HepG2 (cell line): ENCODE results near the gene MRPL9. TPM values are rescaled to one million over a fixed set of nuclear protein-coding genes. Genes with fewer than 3 reads are reported as not detected.

Experiments
- FOXA1 ChIP-seq, 2 experiments: fragments of 450-650 bp in 1 of 2; sonication (generic) in 1 of 2; formaldehyde crosslinking in 1 of 2; IDR thresholded peaks; 2 replicates each; pipeline versions ENCODE4 v1.4.0 to v1.6.1; 2016 to 2020; ENCODE audit warnings: missing genetic modification reagents in 1 of 2
- GFI1 ChIP-seq: sonication (generic); formaldehyde crosslinking; IDR thresholded peaks from 2 replicates; pipeline ENCODE4 v1.5.0; 2020; ENCODE audit warnings: missing genetic modification reagents, mild to moderate bottlenecking, borderline replicate concordance
- GLI4 ChIP-seq: sonication (generic); formaldehyde crosslinking; IDR thresholded peaks from 2 replicates; pipeline ENCODE4 v1.5.1; 2020; ENCODE audit warnings: missing genetic modification reagents, mild to moderate bottlenecking, moderate library complexity, borderline replicate concordance
- IRX3 ChIP-seq: sonication (generic); formaldehyde crosslinking; IDR thresholded peaks from 2 replicates; pipeline ENCODE4 v1.8.1; 2023; ENCODE audit warnings: mild to moderate bottlenecking, low read depth, missing genetic modification reagents, borderline replicate concordance
- JUNB ChIP-seq: sonication (generic); formaldehyde crosslinking; IDR thresholded peaks from 2 replicates; pipeline ENCODE4 v1.8.0; 2022; ENCODE audit warnings: missing genetic modification reagents, mild to moderate bottlenecking, borderline replicate concordance
- MAZ ChIP-seq, 2 experiments: sonication (generic) in 1 of 2; formaldehyde crosslinking in 1 of 2; IDR thresholded peaks; 2 replicates each; pipeline versions ENCODE4 v1.5.0 to v1.6.1; 2012 to 2020; ENCODE audit warnings: low read depth in 2 of 2, mild to moderate bottlenecking in 2 of 2, borderline replicate concordance in 1 of 2, improper control_type of control experiment in 1 of 2, low read length in 1 of 2, missing genetic modification reagents in 1 of 2, moderate library complexity in 1 of 2
- MYNN ChIP-seq: sonication (generic); formaldehyde crosslinking; IDR thresholded peaks from 2 replicates; pipeline ENCODE4 v1.4.0; 2020; ENCODE audit warnings: mild to moderate bottlenecking, low read depth, missing genetic modification reagents
- NAIF1 ChIP-seq: sonication (generic); formaldehyde crosslinking; IDR thresholded peaks from 2 replicates; pipeline ENCODE4 v1.5.0; 2020; ENCODE audit warnings: mild to moderate bottlenecking, missing genetic modification reagents, borderline replicate concordance
- NFIC ChIP-seq: IDR thresholded peaks from 2 replicates; pipeline ENCODE4 v1.6.1; 2012; ENCODE audit warnings: mild to moderate bottlenecking, low read length, inconsistent platforms
- PBX3 ChIP-seq: sonication (generic); formaldehyde crosslinking; IDR thresholded peaks from 2 replicates; pipeline ENCODE4 v1.8.1; 2023; ENCODE audit warnings: missing genetic modification reagents, inconsistent platforms, borderline replicate concordance
- REST ChIP-seq, 2 experiments: IDR thresholded peaks; 2 replicates each; pipeline ENCODE4 v1.6.1; 2011 to 2012; ENCODE audit warnings: low read length in 2 of 2, borderline replicate concordance in 1 of 2, low read depth in 1 of 2, mild to moderate bottlenecking in 1 of 2, moderate library complexity in 1 of 2
- SIX4 ChIP-seq: sonication (generic); formaldehyde crosslinking; IDR thresholded peaks from 2 replicates; pipeline ENCODE4 v1.4.0; 2020; ENCODE audit warnings: missing genetic modification reagents
- ZNF326 ChIP-seq: sonication (generic); formaldehyde crosslinking; IDR thresholded peaks from 2 replicates; pipeline ENCODE4 v1.4.0; 2020; ENCODE audit warnings: missing genetic modification reagents, borderline replicate concordance
- ZNF607 ChIP-seq: sonication (generic); formaldehyde crosslinking; IDR thresholded peaks from 2 replicates; pipeline ENCODE4 v1.5.1; 2020; ENCODE audit warnings: missing genetic modification reagents, mild to moderate bottlenecking, borderline replicate concordance
- ZNF776 ChIP-seq: sonication (generic); formaldehyde crosslinking; IDR thresholded peaks from 2 replicates; pipeline ENCODE4 v1.4.0; 2020; ENCODE audit warnings: mild to moderate bottlenecking, missing genetic modification reagents
- ZSCAN5A ChIP-seq: sonication (generic); formaldehyde crosslinking; IDR thresholded peaks from 2 replicates; pipeline ENCODE4 v1.8.0; 2022; ENCODE audit warnings: mild to moderate bottlenecking, missing genetic modification reagents, borderline replicate concordance
- polyA plus RNA-seq, 8 experiments: library from polyadenylated mRNA; depleted of rRNA in 3 of 8; stranded (reverse) in 7 of 8; unstranded in 1 of 8; fragments of >200 nt; fragmentation: Illumina TruSeq in 4 of 8; extraction: Trizol in 4 of 8; gene quantifications; 2 replicates each; pipeline versions ENCODE4 v1.2.1 to v1.2.3, GENCODE V29; 2011 to 2016; ENCODE audit warnings: low read depth in 4 of 8, missing spikeins in 1 of 8, mixed read lengths in 1 of 8; ENCODE audit not compliant: insufficient read depth in 1 of 8
- total RNA-seq, 5 experiments: library from RNA; depleted of rRNA; stranded (reverse); fragments of >200 nt; fragmentation: Illumina TruSeq; extraction: Trizol; gene quantifications; 2 replicates each; pipeline ENCODE4 v1.2.3, GENCODE V29; 2016; ENCODE audit warnings: low read depth in 1 of 5

The MRPL9 gene
- total and polyA plus RNA-seq, 2 of the 13 experiments (the other 11 are each of a cell fraction or from before 2014, with no cell fraction given): 72.1 to 107 TPM

GRCh38 chr1:151790071-151790939 lies 27.0 kb upstream of the MRPL9 start, which contains the start of gene TDRKH (continued):
- TF ChIP-seq PBX3 (peak; percentile 93; the same call in 1 of the 2 replicates), IRX3 (CRISPR knock-in tag) (peak; percentile 55; the same call in 1 of the 2 replicates), MYNN (CRISPR knock-in tag) (no peak), ZNF607 (peak; percentile 87), NAIF1 (CRISPR knock-in tag) (no peak), NFIC (no peak), GLI4 (CRISPR knock-in tag) (no peak), JUNB (peak; percentile 68), MAZ (IDR thresholded peaks at IDR 0.05; ENCODE audit: borderline replicate concordance, low read depth, low read length) (no peak), MAZ (CRISPR knock-in tag; IDR thresholded peaks at IDR 0.05; ENCODE audit: low read depth) (peak; percentile 94), GFI1 (CRISPR knock-in tag) (peak; percentile 78), ZNF776 (no peak), REST (IDR thresholded peaks at IDR 0.05; ENCODE audit: borderline replicate concordance in 1 of 2, low read depth in 1 of 2, low read length in 2 of 2) (0 out of 4 replicates have a peak, but pooled peaks of 1 of the 2 experiments have one; percentile 26), FOXA1 (IDR thresholded peaks at IDR 0.05) (no peak), FOXA1 (CRISPR knock-in tag; IDR thresholded peaks at IDR 0.05) (peak; percentile 19; the same call in 1 of the 2 replicates), ZNF326 (CRISPR knock-in tag) (no peak), SIX4 (CRISPR knock-in tag) (0 out of 2 replicates have a peak, but pooled peaks have one; percentile 25), ZSCAN5A (no peak)
